Effector memory CD4-positive, alpha-beta T cell (primary cell): Measurements from ENCODE around the gene HYAL4.

Experiments used
- DNase-seq, 3 donors: peaks; one replicate each; pipeline ENCODE4 v3.0.0-alpha.2; 2020
- H3K27ac ChIP-seq: 2 replicates; pipeline ENCODE4 v1.7.0; 2013; ENCODE audit warnings: mild to moderate bottlenecking, low read length, moderate library complexity; ENCODE audit not compliant: insufficient read depth, poor library complexity, severe bottlenecking
- H3K27me3 ChIP-seq: replicated peaks from 2 replicates; pipeline ENCODE4 v1.7.0; 2013; ENCODE audit warnings: mild to moderate bottlenecking, low read length; ENCODE audit not compliant: insufficient read depth, control insufficient read depth, poor library complexity, severe bottlenecking
- H3K36me3 ChIP-seq: 2 replicates; pipeline ENCODE4 v1.7.0; 2013; ENCODE audit warnings: mild to moderate bottlenecking, low read length, moderate library complexity; ENCODE audit not compliant: control insufficient read depth, insufficient read depth
- H3K4me1 ChIP-seq: 2 replicates; pipeline ENCODE4 v1.7.0; 2013; ENCODE audit warnings: low read length, mild to moderate bottlenecking; ENCODE audit not compliant: control insufficient read depth, insufficient read depth, poor library complexity, severe bottlenecking
- H3K4me3 ChIP-seq: 2 replicates; pipeline ENCODE4 v1.7.0; 2013; ENCODE audit warnings: low read length, low read depth, mild to moderate bottlenecking; ENCODE audit not compliant: insufficient read depth, poor library complexity, severe bottlenecking
- H3K9me3 ChIP-seq: 2 replicates; pipeline ENCODE4 v1.7.0; 2013; ENCODE audit warnings: mild to moderate bottlenecking, low read length, moderate library complexity; ENCODE audit not compliant: control insufficient read depth
- total RNA-seq, 3 donors: gene quantifications; one replicate each; lab custom pipeline; 2026; lab: John Stamatoyannopoulos, UW

The HYAL4 gene, protein sequence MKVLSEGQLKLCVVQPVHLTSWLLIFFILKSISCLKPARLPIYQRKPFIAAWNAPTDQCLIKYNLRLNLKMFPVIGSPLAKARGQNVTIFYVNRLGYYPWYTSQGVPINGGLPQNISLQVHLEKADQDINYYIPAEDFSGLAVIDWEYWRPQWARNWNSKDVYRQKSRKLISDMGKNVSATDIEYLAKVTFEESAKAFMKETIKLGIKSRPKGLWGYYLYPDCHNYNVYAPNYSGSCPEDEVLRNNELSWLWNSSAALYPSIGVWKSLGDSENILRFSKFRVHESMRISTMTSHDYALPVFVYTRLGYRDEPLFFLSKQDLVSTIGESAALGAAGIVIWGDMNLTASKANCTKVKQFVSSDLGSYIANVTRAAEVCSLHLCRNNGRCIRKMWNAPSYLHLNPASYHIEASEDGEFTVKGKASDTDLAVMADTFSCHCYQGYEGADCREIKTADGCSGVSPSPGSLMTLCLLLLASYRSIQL
- total RNA-seq, result 0 to 0.19 (median 0.09) reads per million in 3 donors

DNA sequence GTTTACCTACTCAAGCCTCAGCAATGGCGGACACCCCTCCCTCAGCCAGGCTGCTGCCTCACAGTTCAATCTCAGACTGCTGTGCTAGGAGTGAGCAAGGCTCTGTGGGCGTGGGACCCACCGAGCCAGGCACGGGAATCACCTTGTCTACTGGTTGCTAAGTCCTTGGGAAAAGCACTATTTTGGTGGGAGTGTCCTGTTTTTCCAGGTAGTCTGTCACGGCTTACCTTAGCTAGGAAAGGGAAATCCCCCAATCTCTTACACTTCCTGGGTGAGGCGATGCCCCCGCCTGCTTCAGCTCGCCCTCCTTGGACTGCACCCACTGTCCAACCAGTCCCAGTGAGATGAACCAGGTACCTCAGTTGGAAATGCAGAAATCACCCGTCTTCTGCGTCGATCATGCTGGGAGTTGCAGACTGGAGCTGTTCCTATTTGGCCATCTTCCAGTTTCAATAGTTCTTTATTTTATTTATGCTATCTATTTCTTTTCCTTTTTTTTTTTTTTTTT lies at the start of gene HYAL4:
Gene HYAL4 (plus strand): TSS at position 458 of the 508 bp plus-strand sequence. CDS start 23,105 bp downstream, outside the sequence.
- DNase-seq, result no peak
- H3K36me3 ChIP-seq, result no peaks in the 10 kb centered on the region
- no peak within 1 kb of the TSS for H3K27ac ChIP-seq
- no peak within 1 kb of the TSS for H3K4me3 ChIP-seq
- no peaks in the 10 kb centered on the region for H3K4me1 ChIP-seq
- H3K27me3 ChIP-seq, result no peaks in the 10 kb centered on the region
- no peaks in the 10 kb centered on the region for H3K9me3 ChIP-seq

DNA sequence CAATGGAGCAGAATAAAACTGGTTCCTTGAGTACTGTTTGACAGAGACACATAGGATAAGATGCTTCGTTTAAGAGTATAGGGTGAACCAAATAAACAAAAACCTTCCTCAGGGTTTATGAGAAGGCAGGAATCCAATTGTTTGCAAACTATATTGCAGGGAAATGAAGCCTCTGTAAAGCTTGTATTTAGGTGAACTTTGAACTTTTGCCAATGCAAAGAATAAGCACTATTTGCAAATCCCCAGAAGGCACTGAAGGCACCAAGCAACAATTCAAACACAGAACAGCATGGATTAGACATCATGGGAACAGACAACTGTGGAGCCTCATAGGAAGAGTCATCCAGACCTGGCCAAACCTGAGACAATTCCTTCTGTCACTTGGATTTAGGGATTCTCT lies 49.1 kb upstream of the HYAL4 start:
- H3K36me3 ChIP-seq, result no peaks in the 10 kb centered on the region
- no peaks in the 10 kb centered on the region for H3K9me3 ChIP-seq
- no peak for DNase-seq
- no peak overlapping the region for H3K27ac ChIP-seq
- H3K27me3 ChIP-seq, result no peaks in the 10 kb centered on the region
- H3K4me3 ChIP-seq, result no peak overlapping the region
- H3K4me1 ChIP-seq, result no peaks in the 10 kb centered on the region

DNA sequence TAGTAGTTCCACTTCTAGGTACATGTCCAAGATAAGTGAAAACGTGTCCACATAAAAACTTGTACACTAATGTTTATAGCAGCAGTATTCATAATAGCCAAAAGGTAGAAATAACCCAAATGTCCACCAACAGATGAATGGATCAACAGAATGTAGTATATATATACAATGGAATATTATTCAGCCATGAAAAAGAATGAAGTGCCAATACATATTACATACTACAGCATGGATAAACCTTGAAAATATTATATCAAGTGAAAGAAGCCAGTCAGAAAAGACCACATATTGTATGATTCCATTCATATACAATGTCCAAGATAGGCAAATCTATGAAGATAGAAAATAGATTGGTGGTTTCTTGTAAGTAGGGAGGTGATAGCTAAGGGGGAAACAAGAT lies 48.4 kb upstream of the HYAL4 start:
- Histone ChIP-seq H3K9me3 (no peaks in the 10 kb centered on the region), H3K27ac (no peak overlapping the region), H3K4me1 (no peaks in the 10 kb centered on the region), H3K4me3 (no peak overlapping the region), H3K36me3 (no peaks in the 10 kb centered on the region), H3K27me3 (no peaks in the 10 kb centered on the region)
- no peak for DNase-seq

DNA sequence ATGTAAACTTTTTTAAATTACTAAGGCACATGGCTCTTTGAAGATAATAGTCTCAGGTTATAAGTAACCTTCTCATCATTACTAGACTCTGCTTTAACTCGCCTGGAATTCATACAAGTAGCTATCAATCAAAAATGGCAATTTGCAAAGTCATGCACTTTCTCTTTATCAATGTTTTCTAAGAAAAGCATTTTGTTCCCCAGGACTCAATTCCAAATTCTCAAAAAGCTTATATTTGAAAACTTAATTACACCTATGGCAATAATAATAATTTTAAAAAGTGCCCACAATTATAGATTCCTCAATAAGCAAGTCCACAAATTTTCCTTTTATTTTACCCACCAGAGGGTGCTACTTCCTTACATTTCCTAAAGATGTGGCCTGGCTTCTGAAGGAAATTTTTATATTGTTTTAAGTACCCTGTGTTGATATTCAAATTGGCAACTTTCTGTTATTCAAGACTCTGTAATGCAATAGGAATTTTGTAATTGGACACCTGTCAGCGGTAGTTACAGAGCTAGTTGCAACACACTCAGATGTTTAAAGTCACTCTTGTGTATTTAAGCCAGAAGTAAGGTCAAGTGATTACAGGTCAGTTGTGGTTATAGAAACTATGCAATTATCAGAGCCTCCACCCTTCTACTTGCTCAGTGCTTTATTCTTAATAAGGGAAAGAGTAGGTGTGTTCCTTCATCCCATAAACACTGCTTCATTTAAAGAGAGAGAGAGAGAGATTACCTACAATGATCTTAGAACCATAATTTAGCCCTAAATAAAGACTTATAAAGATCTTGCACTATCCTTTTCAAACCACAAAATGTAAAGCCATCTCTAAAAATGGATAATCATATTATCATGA lies 47.1 kb upstream of the HYAL4 start:
- Histone ChIP-seq H3K27ac (no peak overlapping the region), H3K27me3 (no peaks in the 10 kb centered on the region), H3K4me3 (no peak overlapping the region), H3K4me1 (no peaks in the 10 kb centered on the region), H3K9me3 (no peaks in the 10 kb centered on the region), H3K36me3 (no peaks in the 10 kb centered on the region)
- DNase-seq, result no peak

DNA sequence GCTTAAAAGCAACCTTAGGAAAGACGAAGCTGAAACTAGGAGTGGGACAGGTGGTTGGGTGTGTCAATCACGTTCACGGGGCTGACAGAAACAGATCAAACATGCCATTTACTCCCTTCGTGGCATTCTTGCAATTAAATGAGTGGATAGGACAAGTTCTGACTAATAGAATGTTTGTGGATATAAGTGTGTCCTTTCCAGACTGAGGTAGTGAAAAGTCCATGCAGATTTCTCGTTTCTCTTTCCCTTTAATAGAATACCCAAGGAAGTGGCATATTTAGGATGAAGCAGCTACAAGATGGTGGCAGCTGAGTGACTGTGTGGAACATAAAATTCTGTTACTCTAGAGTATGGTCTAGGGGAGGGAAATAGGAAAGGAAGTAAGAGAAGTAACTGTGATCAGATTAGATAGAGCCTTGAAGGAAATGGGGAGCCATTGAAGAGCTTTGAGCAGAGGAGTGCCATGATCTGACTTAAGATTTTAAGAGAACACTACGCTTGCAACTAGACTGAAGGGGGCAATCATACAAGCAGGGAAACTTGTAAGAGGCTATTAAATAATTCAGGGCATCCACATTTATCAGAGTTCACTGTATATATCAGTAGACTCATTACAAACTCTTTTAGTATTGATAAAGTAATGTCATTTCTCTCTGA lies 46.3 kb upstream of the HYAL4 start:
- Histone ChIP-seq H3K9me3 (no peaks in the 10 kb centered on the region), H3K4me1 (no peaks in the 10 kb centered on the region), H3K36me3 (no peaks in the 10 kb centered on the region), H3K27ac (no peak overlapping the region), H3K27me3 (no peaks in the 10 kb centered on the region), H3K4me3 (no peak overlapping the region)
- DNase-seq, result no peak

DNA sequence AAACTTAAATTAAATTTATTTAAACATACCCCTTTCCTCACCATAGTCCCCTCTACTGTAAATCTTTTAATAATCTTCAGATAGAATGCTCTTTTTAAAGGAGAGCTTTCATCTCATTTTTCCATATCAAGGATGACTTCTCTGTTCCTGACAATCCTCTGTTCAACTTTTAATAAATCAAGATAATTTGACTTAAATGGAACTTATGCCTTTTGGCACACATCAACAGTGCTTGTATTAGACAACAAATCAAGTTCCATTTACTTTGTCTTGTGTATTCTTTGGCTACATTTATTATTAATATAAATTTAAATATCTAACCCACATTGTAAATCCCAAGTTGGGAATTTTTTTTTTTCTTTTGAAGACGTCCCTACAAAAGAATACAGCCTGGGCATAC lies 42.7 kb upstream of the HYAL4 start:
- no peaks in the 10 kb centered on the region for H3K4me1 ChIP-seq
- DNase-seq, result no peak
- no peaks in the 10 kb centered on the region for H3K36me3 ChIP-seq
- no peak overlapping the region for H3K27ac ChIP-seq
- no peak overlapping the region for H3K4me3 ChIP-seq
- H3K27me3 ChIP-seq, result no peaks in the 10 kb centered on the region
- H3K9me3 ChIP-seq, result no peaks in the 10 kb centered on the region

DNA sequence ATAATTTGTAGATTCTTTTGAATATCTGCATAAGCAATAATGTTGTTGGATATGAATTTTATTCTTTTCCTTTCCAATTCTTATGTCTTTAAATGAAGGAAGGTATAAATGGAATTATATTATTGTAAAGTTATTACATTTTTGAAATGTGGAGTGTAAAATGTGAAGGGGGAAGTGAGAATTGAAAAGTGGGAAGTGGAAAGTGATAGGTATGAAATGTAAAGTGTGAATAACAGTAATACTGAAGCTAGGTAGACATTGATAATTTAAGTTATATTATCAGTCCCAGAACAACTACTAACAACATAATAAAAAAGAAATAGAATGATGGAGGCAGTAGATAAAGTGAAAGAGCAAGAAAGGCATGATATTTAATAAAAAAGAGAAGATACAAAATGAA lies 39.7 kb upstream of the HYAL4 start:
- Histone ChIP-seq H3K36me3 (no peaks in the 10 kb centered on the region), H3K27ac (no peak overlapping the region), H3K4me1 (no peaks in the 10 kb centered on the region), H3K4me3 (no peak overlapping the region), H3K9me3 (no peaks in the 10 kb centered on the region), H3K27me3 (no peaks in the 10 kb centered on the region)
- DNase-seq, result no peak

DNA sequence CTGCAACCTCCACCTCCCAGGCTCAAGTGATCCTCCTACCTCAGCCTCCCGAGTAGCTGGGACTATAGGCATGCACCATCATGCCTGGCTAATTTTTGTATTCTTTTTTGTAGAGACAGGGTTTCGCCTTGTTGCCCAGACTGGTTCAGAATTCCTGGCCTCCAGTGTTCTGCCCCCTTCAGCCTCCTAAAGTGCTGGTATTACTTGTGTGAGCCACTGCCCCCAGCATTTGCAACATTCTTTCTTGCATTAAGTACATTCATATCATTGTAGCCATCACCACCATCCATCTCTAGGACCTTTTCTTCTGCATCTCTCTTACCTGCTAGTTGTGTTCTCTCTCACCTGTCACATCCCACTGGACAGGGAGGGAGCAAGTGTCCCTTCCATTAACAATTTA lies 35.5 kb upstream of the HYAL4 start:
- no peak for DNase-seq
- H3K9me3 ChIP-seq, result no peaks in the 10 kb centered on the region
- H3K27ac ChIP-seq, result no peak overlapping the region
- no peaks in the 10 kb centered on the region for H3K27me3 ChIP-seq
- no peak overlapping the region for H3K4me3 ChIP-seq
- no peaks in the 10 kb centered on the region for H3K36me3 ChIP-seq
- no peaks in the 10 kb centered on the region for H3K4me1 ChIP-seq

DNA sequence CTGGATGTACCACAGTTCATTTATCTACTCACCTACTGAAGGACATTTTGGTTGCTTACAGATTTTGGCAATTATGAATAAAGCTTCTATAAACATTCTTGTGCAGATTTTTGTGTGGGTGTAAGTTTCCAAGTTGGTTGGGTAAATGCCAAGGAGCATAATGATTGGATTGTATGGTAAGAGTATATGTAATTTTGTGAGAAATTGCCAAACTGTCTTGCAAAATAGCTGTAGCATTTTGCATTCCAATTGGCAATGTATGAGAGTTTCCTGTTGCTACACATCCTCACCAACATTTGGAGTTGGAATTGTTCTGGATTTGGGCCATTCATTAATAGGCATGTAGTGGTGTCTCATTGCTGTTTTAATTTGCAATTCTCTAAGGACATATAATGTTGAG lies 33.9 kb upstream of the HYAL4 start:
- DNase-seq, result no peak
- no peaks in the 10 kb centered on the region for H3K27me3 ChIP-seq
- H3K27ac ChIP-seq, result no peak overlapping the region
- H3K4me1 ChIP-seq, result no peaks in the 10 kb centered on the region
- H3K4me3 ChIP-seq, result no peak overlapping the region
- H3K9me3 ChIP-seq, result no peaks in the 10 kb centered on the region
- H3K36me3 ChIP-seq, result no peaks in the 10 kb centered on the region
